MM.1S (cell line): Measurements from ENCODE around the gene MAGI2.

Experiments used
- DNase-seq: peaks from one replicate; pipeline ENCODE4 v3.0.0-alpha.2; 2015
- H2AFZ ChIP-seq: fragments of 300-600 bp; sonication (generic); 2 replicates; pipeline ENCODE4 v1.6.0; 2016; ENCODE audit warnings: antibody characterized with exemption, low read length
- H3F3A ChIP-seq: fragments of 300-600 bp; sonication (generic); 2 replicates; pipeline ENCODE4 v1.6.1; 2016; ENCODE audit warnings: mild to moderate bottlenecking, antibody characterized with exemption, low read length, moderate library complexity, mixed read lengths; ENCODE audit not compliant: insufficient read depth
- H3K27ac ChIP-seq: fragments of 300-600 bp; sonication (generic); 2 replicates; pipeline ENCODE4 v1.5.1; 2016; ENCODE audit warnings: mild to moderate bottlenecking, low read length
- H3K27me3 ChIP-seq: fragments of 300-600 bp; sonication (generic); replicated peaks from 2 replicates; pipeline ENCODE4 v1.6.0; 2016; ENCODE audit warnings: low read length; ENCODE audit not compliant: insufficient read depth
- H3K36me3 ChIP-seq: fragments of 300-600 bp; sonication (generic); replicated peaks from 2 replicates; pipeline ENCODE4 v1.6.1; 2016; ENCODE audit warnings: mild to moderate bottlenecking, low read length, mixed read lengths; ENCODE audit not compliant: insufficient read depth
- H3K4me1 ChIP-seq: fragments of 300-600 bp; sonication (generic); 2 replicates; pipeline ENCODE4 v1.6.1; 2016; ENCODE audit warnings: low read length, mixed read lengths
- H3K4me2 ChIP-seq: fragments of 300-600 bp; sonication (generic); 2 replicates; pipeline ENCODE4 v1.6.0; 2016; ENCODE audit warnings: low read depth, low read length
- H3K4me3 ChIP-seq: fragments of 300-600 bp; sonication (generic); 2 replicates; pipeline ENCODE4 v1.5.1; 2016; ENCODE audit warnings: low read length, mixed read lengths
- H3K79me2 ChIP-seq: fragments of 300-600 bp; sonication (generic); 2 replicates; pipeline ENCODE4 v1.6.1; 2016; ENCODE audit warnings: mixed run types, low read length, mixed read lengths
- H3K9ac ChIP-seq: fragments of 300-600 bp; sonication (generic); 2 replicates; pipeline ENCODE4 v1.6.1; 2016; ENCODE audit warnings: low read length, mixed read lengths
- H3K9me2 ChIP-seq: fragments of 300-600 bp; sonication (generic); replicated peaks from 2 replicates; pipeline ENCODE4 v1.6.1; 2016; ENCODE audit warnings: mild to moderate bottlenecking, low read length, mixed read lengths; ENCODE audit not compliant: insufficient read depth
- H3K9me3 ChIP-seq: fragments of 300-600 bp; sonication (generic); replicated peaks from 2 replicates; pipeline ENCODE4 v1.6.1; 2016; ENCODE audit warnings: mild to moderate bottlenecking, low read length, mixed read lengths; ENCODE audit not compliant: insufficient read depth
- H4K20me1 ChIP-seq: fragments of 300-600 bp; sonication (generic); 2 replicates; pipeline ENCODE4 v1.6.1; 2016; ENCODE audit warnings: mild to moderate bottlenecking, low read length, moderate library complexity, mixed read lengths; ENCODE audit not compliant: insufficient read depth
- CTCF ChIP-seq: fragments of 300-600 bp; sonication (generic); IDR thresholded peaks from 2 replicates; pipeline ENCODE4 v1.5.1; 2016; ENCODE audit warnings: antibody characterized with exemption, low read length, mixed read lengths
- EZH2 ChIP-seq: fragments of 300-600 bp; sonication (generic); optimal IDR thresholded peaks from 2 replicates; pipeline ENCODE3; 2017; ENCODE audit warnings: low read depth, mild to moderate bottlenecking, antibody characterized with exemption, low read length, mixed read lengths
- EZH2phosphoT487 ChIP-seq: fragments of 300-600 bp; sonication (generic); IDR thresholded peaks from 2 replicates; pipeline ENCODE4 v1.6.1; 2018; ENCODE audit warnings: antibody characterized with exemption, low read length

The MAGI2 gene

GRCh38 chr7:78435355-78435754 lies 1018.1 kb downstream of the MAGI2 start:
- no peaks in the 10 kb centered on the region for H4K20me1 ChIP-seq
- no peak overlapping the region for H3K9ac ChIP-seq
- TF ChIP-seq EZH2phosphoT487 (no peak), EZH2 (no peak), CTCF (no peak)
- no peak overlapping the region for H3K4me2 ChIP-seq
- H3K27ac ChIP-seq: no peak overlapping the region
- H3K4me3 ChIP-seq: no peak overlapping the region
- H3K9me2 ChIP-seq: no peaks in the 10 kb centered on the region
- H2AFZ ChIP-seq: no peak overlapping the region
- peaks cover 15% of the 10 kb centered on the region for H3K4me1 ChIP-seq
- DNase-seq: no peak
- H3F3A ChIP-seq: peaks cover 5% of the 10 kb centered on the region; the same call in 1 of the 2 replicates
- H3K36me3 ChIP-seq: no peaks in the 10 kb centered on the region
- H3K9me3 ChIP-seq: no peaks in the 10 kb centered on the region
- peaks cover 39% of the 10 kb centered on the region for H3K79me2 ChIP-seq
- no peaks in the 10 kb centered on the region for H3K27me3 ChIP-seq

GRCh38 chr7:78434281-78434680 lies 1019.2 kb downstream of the MAGI2 start:
- no peak overlapping the region for H2AFZ ChIP-seq
- DNase-seq: no peak
- no peak for TF ChIP-seq EZH2
- TF ChIP-seq CTCF: no peak
- TF ChIP-seq EZH2phosphoT487: no peak
- H3K9me2 ChIP-seq: no peaks in the 10 kb centered on the region
- H3K9me3 ChIP-seq: no peaks in the 10 kb centered on the region
- peaks cover 15% of the 10 kb centered on the region for H3K4me1 ChIP-seq
- H3K4me2 ChIP-seq: no peak overlapping the region
- no peaks in the 10 kb centered on the region for H3K27me3 ChIP-seq
- H3K36me3 ChIP-seq: no peaks in the 10 kb centered on the region
- H3K9ac ChIP-seq: no peak overlapping the region
- H4K20me1 ChIP-seq: no peaks in the 10 kb centered on the region
- peaks cover 39% of the 10 kb centered on the region for H3K79me2 ChIP-seq
- H3F3A ChIP-seq: peaks cover 5% of the 10 kb centered on the region; the same call in 1 of the 2 replicates
- no peak overlapping the region for H3K4me3 ChIP-seq
- no peak overlapping the region for H3K27ac ChIP-seq

GRCh38 chr7:78433421-78433820 lies 1020.0 kb downstream of the MAGI2 start:
- Histone ChIP-seq H3K9ac (no peak overlapping the region), H3F3A (peaks cover 5% of the 10 kb centered on the region), H3K4me1 (peaks cover 15% of the 10 kb centered on the region), H3K9me2 (no peaks in the 10 kb centered on the region), H3K4me3 (no peak overlapping the region), H3K79me2 (peaks cover 32% of the 10 kb centered on the region), H3K27ac (peak overlapping the region; percentile 2; the same call in 1 of the 2 replicates), H2AFZ (no peak overlapping the region), H4K20me1 (no peaks in the 10 kb centered on the region), H3K27me3 (no peaks in the 10 kb centered on the region), H3K9me3 (no peaks in the 10 kb centered on the region), H3K4me2 (peak overlapping the region; percentile 5; the same call in 1 of the 2 replicates), H3K36me3 (no peaks in the 10 kb centered on the region)
- TF ChIP-seq EZH2 (no peak), EZH2phosphoT487 (no peak), CTCF (no peak)
- DNase-seq: peak; percentile 63
